NCI-H510A (cell line): ENCODE data around the gene SELENOF.

Source experiments
- DNase-seq: peaks from one replicate; lab custom pipeline; 2025; lab: John Stamatoyannopoulos, UW

Gene SELENOF

GRCh38 chr1:86913896-86914600 is at the start of gene SELENOF:
SELENOF (minus strand) TSS chr1:86914126; CDS start chr1:86914111, 15 bp downstream.
- DNase-seq, result peak; percentile 100

- no peak for DNase-seq
These were observed 46.6 kb upstream of the SELENOF start for GRCh38 chr1:86960548-86960947.

- DNase-seq, result no peak
These were observed 43.3 kb upstream of the SELENOF start for GRCh38 chr1:86957221-86957620.

GRCh38 chr1:86956221-86956620 is 42.3 kb upstream of the SELENOF start:
- DNase-seq, result no peak

- no peak for DNase-seq
These were observed 41.8 kb upstream of the SELENOF start for GRCh38 chr1:86955678-86956077.

GRCh38 chr1:86953167-86953566 is 39.2 kb upstream of the SELENOF start:
- no peak for DNase-seq

GRCh38 chr1:86951430-86951829 is 37.5 kb upstream of the SELENOF start:
- DNase-seq, result no peak

GRCh38 chr1:86950712-86951419 is 36.9 kb upstream of the SELENOF start:
- no peak for DNase-seq

GRCh38 chr1:86948212-86948611 is 34.3 kb upstream of the SELENOF start:
- no peak for DNase-seq

GRCh38 chr1:86942743-86943142 is 28.8 kb upstream of the SELENOF start:
- no peak for DNase-seq

GRCh38 chr1:86942042-86942441 is 28.1 kb upstream of the SELENOF start:
- DNase-seq, result no peak

- no peak for DNase-seq
These were observed 26.7 kb upstream of the SELENOF start for GRCh38 chr1:86940599-86940998.

- DNase-seq, result no peak
These were observed 25.5 kb upstream of the SELENOF start for GRCh38 chr1:86939406-86939805.

GRCh38 chr1:86938855-86939254 is 24.9 kb upstream of the SELENOF start:
- DNase-seq, result no peak

GRCh38 chr1:86938450-86938849 is 24.5 kb upstream of the SELENOF start:
- no peak for DNase-seq

GRCh38 chr1:86933562-86934377 is 19.8 kb upstream of the SELENOF start:
- no peak for DNase-seq

GRCh38 chr1:86933051-86933450 is 19.1 kb upstream of the SELENOF start:
- DNase-seq, result no peak

- no peak for DNase-seq
These were observed 14.9 kb upstream of the SELENOF start for GRCh38 chr1:86928819-86929218.

- DNase-seq, result no peak
These were observed 13.0 kb upstream of the SELENOF start for GRCh38 chr1:86926883-86927282.

GRCh38 chr1:86925742-86926141 is 11.8 kb upstream of the SELENOF start:
- no peak for DNase-seq

GRCh38 chr1:86924324-86924960 is 10.5 kb upstream of the SELENOF start:
- no peak for DNase-seq

- no peak for DNase-seq
These were observed 8.5 kb upstream of the SELENOF start for GRCh38 chr1:86922445-86922844.
